ENCODE data around the gene KCTD8.

DNA sequence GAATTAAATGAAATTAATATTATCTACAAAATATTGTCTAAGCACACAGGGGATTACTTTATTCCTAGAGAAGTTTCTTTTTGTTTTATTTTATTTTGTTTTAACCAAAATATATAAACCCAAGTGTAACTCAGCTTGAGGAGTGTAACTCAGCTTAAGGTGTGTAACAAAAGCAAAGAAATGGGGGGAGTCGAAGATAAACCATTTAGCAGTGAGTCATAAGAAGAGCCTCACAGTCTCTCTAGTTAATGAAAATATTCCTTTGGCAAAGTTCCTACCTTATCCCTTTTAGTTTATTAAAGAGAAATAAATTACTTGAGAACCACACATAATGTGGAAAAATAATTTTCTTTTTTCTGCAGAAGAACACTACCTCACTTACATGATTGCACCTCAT lies 261.8 kb downstream of the KCTD8 start:
- TF ChIP-seq POLR2A (IDR thresholded peaks at IDR 0.05; ENCODE audit: low read length) (no peak), GATA1 (IDR thresholded peaks at IDR 0.05; ENCODE audit: low read depth, low read length) (no peak)
